ENCODE measurements around the gene MAP1B. TPM values are rescaled to one million over a fixed set of nuclear protein-coding genes. Genes with fewer than 3 reads are reported as not detected.

MAP1B gene
- total RNA-seq, 1 experiment from 2014 or later = 135 TPM

DNA sequence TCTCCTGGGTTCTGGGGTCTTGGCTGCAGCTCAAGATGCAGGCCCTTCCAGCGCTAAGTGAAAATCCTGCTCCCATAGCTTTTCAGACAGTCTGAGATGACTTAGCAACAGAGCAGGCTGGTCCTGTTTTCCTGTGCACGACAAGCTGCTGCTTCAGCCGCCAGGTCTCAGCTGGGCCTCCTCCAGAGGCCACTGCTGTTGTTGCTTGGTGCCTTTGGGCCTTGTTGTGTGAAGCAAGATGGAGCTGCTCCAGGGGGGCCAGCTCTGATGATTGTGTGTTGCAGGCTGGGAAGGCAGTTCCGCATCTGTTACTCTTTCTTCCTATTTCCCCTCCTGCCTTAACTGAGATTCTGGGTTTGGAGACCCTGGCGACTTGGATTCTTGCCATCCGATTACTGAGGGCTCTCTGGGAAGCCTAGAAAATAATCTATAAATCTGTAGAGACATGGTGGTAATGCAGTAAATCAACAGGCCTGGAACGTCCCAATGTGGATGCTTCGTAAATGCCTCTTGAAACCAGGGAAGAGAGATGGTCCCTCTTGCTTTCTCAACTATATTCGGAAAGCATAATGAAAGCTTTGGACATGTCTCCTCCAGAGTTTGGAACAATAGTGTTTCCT is 3.2 kb downstream of the MAP1B start:
- H3K4me3 ChIP-seq (ENCODE audit: low read depth, low read length, poor library complexity, severe bottlenecking) = peak overlapping the region; percentile 10
- POLR2A ChIA-PET (ENCODE audit: low non-redundant PET) = interaction anchor here (0.6 to 0.7 kb wide), 2 partner anchors 46 to 170 kb away, joined by 3 to 5 read pairs; no protein-coding TSS in a partner anchor
- H3K4me1 ChIP-seq (ENCODE audit: insufficient read depth, low read length, poor library complexity, severe bottlenecking) = peaks cover 50% of the 10 kb centered on the region
- no peak for TF ChIP-seq EZH2 (IDR thresholded peaks at IDR 0.05; ENCODE audit: borderline replicate concordance, low read depth, low read length, poor library complexity, severe bottlenecking)
- TF ChIP-seq, protein P1, sequence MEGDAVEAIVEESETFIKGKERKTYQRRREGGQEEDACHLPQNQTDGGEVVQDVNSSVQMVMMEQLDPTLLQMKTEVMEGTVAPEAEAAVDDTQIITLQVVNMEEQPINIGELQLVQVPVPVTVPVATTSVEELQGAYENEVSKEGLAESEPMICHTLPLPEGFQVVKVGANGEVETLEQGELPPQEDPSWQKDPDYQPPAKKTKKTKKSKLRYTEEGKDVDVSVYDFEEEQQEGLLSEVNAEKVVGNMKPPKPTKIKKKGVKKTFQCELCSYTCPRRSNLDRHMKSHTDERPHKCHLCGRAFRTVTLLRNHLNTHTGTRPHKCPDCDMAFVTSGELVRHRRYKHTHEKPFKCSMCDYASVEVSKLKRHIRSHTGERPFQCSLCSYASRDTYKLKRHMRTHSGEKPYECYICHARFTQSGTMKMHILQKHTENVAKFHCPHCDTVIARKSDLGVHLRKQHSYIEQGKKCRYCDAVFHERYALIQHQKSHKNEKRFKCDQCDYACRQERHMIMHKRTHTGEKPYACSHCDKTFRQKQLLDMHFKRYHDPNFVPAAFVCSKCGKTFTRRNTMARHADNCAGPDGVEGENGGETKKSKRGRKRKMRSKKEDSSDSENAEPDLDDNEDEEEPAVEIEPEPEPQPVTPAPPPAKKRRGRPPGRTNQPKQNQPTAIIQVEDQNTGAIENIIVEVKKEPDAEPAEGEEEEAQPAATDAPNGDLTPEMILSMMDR (conservative IDR thresholded peaks at IDR 0.05; ENCODE audit: low read depth, low read length) = no peak
- peak overlapping the region; percentile 60 for H3K27ac ChIP-seq (ENCODE audit: low read depth, low read length, poor library complexity, severe bottlenecking)
- H3K27me3 ChIP-seq (replicated peaks; ENCODE audit: insufficient read depth, low read depth, low read length, poor library complexity) = no peaks in the 10 kb centered on the region
- BruUV-seq (replicated peaks) = no TSS peak
- DNase-seq (ENCODE audit: low spot score) = no peak
- intact Hi-C loops (cut with micrococcal nuclease; ENCODE audit: unreplicated experiment) = no loop called here
- CTCF ChIA-PET = no interaction called here
- H3K36me3 ChIP-seq (ENCODE audit: insufficient read depth, low read length, poor library complexity, severe bottlenecking) = peaks cover 6% of the 10 kb centered on the region
- no peaks in the 10 kb centered on the region for H3K9me3 ChIP-seq (ENCODE audit: low read depth, low read length, poor library complexity, severe bottlenecking)

- no TSS peak for BruUV-seq (replicated peaks)
- H3K27me3 ChIP-seq (replicated peaks; ENCODE audit: insufficient read depth, low read depth, low read length, poor library complexity) = no peaks in the 10 kb centered on the region
- H3K4me1 ChIP-seq (ENCODE audit: insufficient read depth, low read length, poor library complexity, severe bottlenecking) = peaks cover 45% of the 10 kb centered on the region
- no peak for DNase-seq (ENCODE audit: low spot score)
- TF ChIP-seq, protein P1 (conservative IDR thresholded peaks at IDR 0.05; ENCODE audit: low read depth, low read length) = no peak
- TF ChIP-seq EZH2 (IDR thresholded peaks at IDR 0.05; ENCODE audit: borderline replicate concordance, low read depth, low read length, poor library complexity, severe bottlenecking) = no peak
- CTCF ChIA-PET = interaction anchor here (0.6 kb wide), 1 partner anchor 332 kb away, joined by 4 read pairs; no protein-coding TSS in a partner anchor
- peaks cover 25% of the 10 kb centered on the region for H3K36me3 ChIP-seq (ENCODE audit: insufficient read depth, low read length, poor library complexity, severe bottlenecking)
- no peaks in the 10 kb centered on the region for H3K9me3 ChIP-seq (ENCODE audit: low read depth, low read length, poor library complexity, severe bottlenecking)
- intact Hi-C loops (cut with micrococcal nuclease; ENCODE audit: unreplicated experiment) = no loop called here
- H3K27ac ChIP-seq (ENCODE audit: low read depth, low read length, poor library complexity, severe bottlenecking) = no peak overlapping the region
- no peak overlapping the region for H3K4me3 ChIP-seq (ENCODE audit: low read depth, low read length, poor library complexity, severe bottlenecking)
- POLR2A ChIA-PET (ENCODE audit: low non-redundant PET) = no interaction called here
These were observed 5.1 kb downstream of the MAP1B start for GRCh38 chr5:72112389-72112788.

DNA sequence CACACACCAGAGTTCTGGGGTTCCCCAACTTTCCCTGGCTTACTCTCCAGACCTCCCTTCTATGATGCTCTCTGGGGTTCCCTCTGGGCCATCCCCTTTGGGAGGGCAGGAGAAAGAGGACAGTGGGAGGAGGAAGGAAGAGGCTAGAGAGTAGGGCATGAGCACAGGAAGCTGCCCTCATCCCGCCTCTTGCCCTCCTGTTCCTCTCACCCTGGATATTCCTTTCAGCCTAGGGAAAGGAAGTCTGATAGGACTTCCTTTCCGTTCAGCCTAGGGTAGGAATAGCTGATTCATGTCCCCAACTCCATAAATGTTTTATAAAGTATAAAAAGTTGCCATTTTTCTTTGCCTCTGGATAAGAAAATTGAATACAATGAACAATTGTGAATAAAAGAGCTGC is 7.4 kb downstream of the MAP1B start:
- Histone ChIP-seq H3K9me3 (ENCODE audit: low read depth, low read length, poor library complexity, severe bottlenecking) (no peaks in the 10 kb centered on the region), H3K36me3 (ENCODE audit: insufficient read depth, low read length, poor library complexity, severe bottlenecking) (peaks cover 44% of the 10 kb centered on the region), H3K4me3 (ENCODE audit: low read depth, low read length, poor library complexity, severe bottlenecking) (no peak overlapping the region), H3K27me3 (replicated peaks; ENCODE audit: insufficient read depth, low read depth, low read length, poor library complexity) (no peaks in the 10 kb centered on the region), H3K27ac (ENCODE audit: low read depth, low read length, poor library complexity, severe bottlenecking) (no peak overlapping the region), H3K4me1 (ENCODE audit: insufficient read depth, low read length, poor library complexity, severe bottlenecking) (peaks cover 41% of the 10 kb centered on the region)
- no TSS peak for BruUV-seq (replicated peaks)
- ChIA-PET POLR2A (ENCODE audit: low non-redundant PET) (no interaction called here), CTCF (no interaction called here)
- DNase-seq (ENCODE audit: low spot score) = no peak
- TF ChIP-seq, protein P1 (conservative IDR thresholded peaks at IDR 0.05; ENCODE audit: low read depth, low read length) = no peak
- no peak for TF ChIP-seq EZH2 (IDR thresholded peaks at IDR 0.05; ENCODE audit: borderline replicate concordance, low read depth, low read length, poor library complexity, severe bottlenecking)
- intact Hi-C loops (cut with micrococcal nuclease; ENCODE audit: unreplicated experiment) = no loop called here
